ENCODE data around the gene RBX1. TPM values are rescaled to one million over a fixed set of nuclear protein-coding genes. Genes with fewer than 3 reads are reported as not detected.

The RBX1 gene
- total and polyA plus RNA-seq, 2 donors: 58.0 to 65.1 TPM

- 82% methylated on average over 4 of the region's 4 CpGs for WGBS
- no peak for DNase-seq (ENCODE audit: extremely low spot score)
- Histone ChIP-seq H3K36me3 (ENCODE audit: insufficient read depth) (peaks cover 3% of the 10 kb centered on the region), H3K4me1 (ENCODE audit: insufficient read depth) (no peaks in the 10 kb centered on the region), H3K4me3 (ENCODE audit: low read depth, low read length) (no peak overlapping the region), H3K27ac (ENCODE audit: low read depth) (no peak overlapping the region)
These were observed 2.9 kb downstream of the RBX1 start for GRCh38 chr22:40954113-40954512.

GRCh38 chr22:40955571-40955970 is 4.4 kb downstream of the RBX1 start:
- WGBS: 76% methylated on average over 3 of the region's 3 CpGs
- DNase-seq (ENCODE audit: extremely low spot score): no peak
- Histone ChIP-seq H3K4me3 (ENCODE audit: low read depth, low read length) (no peak overlapping the region), H3K4me1 (ENCODE audit: insufficient read depth) (no peaks in the 10 kb centered on the region), H3K27ac (ENCODE audit: low read depth) (no peak overlapping the region), H3K36me3 (ENCODE audit: insufficient read depth) (peaks cover 3% of the 10 kb centered on the region)

- no peak overlapping the region for H3K27ac ChIP-seq (ENCODE audit: low read depth)
- peaks cover 3% of the 10 kb centered on the region for H3K36me3 ChIP-seq (ENCODE audit: insufficient read depth)
- 91% methylated on average over 7 of the region's 7 CpGs for WGBS
- H3K4me3 ChIP-seq (ENCODE audit: low read depth, low read length): no peak overlapping the region
- H3K4me1 ChIP-seq (ENCODE audit: insufficient read depth): no peaks in the 10 kb centered on the region
- DNase-seq (ENCODE audit: extremely low spot score): no peak
These were observed 6.4 kb downstream of the RBX1 start for GRCh38 chr22:40957601-40958000.

- H3K27ac ChIP-seq (ENCODE audit: low read depth): no peak overlapping the region
- H3K4me1 ChIP-seq (ENCODE audit: insufficient read depth): no peaks in the 10 kb centered on the region
- peaks cover 3% of the 10 kb centered on the region for H3K36me3 ChIP-seq (ENCODE audit: insufficient read depth)
- H3K4me3 ChIP-seq (ENCODE audit: low read depth, low read length): no peak overlapping the region
- no peak for DNase-seq (ENCODE audit: extremely low spot score)
- WGBS: 78% methylated on average over 2 of the region's 2 CpGs
These were observed 7.1 kb downstream of the RBX1 start for GRCh38 chr22:40958299-40958698.

GRCh38 chr22:40960145-40960544 is 9.0 kb downstream of the RBX1 start:
- no peaks in the 10 kb centered on the region for H3K4me1 ChIP-seq (ENCODE audit: insufficient read depth)
- H3K36me3 ChIP-seq (ENCODE audit: insufficient read depth): peaks cover 1% of the 10 kb centered on the region
- WGBS: 80% methylated on average over 2 of the region's 2 CpGs
- no peak overlapping the region for H3K4me3 ChIP-seq (ENCODE audit: low read depth, low read length)
- H3K27ac ChIP-seq (ENCODE audit: low read depth): no peak overlapping the region
- no peak for DNase-seq (ENCODE audit: extremely low spot score)

GRCh38 chr22:40965936-40966725 is 15.0 kb downstream of the RBX1 start:
- H3K36me3 ChIP-seq (ENCODE audit: insufficient read depth): no peaks in the 10 kb centered on the region
- no peak overlapping the region for H3K4me3 ChIP-seq (ENCODE audit: low read depth, low read length)
- no peaks in the 10 kb centered on the region for H3K4me1 ChIP-seq (ENCODE audit: insufficient read depth)
- H3K27ac ChIP-seq (ENCODE audit: low read depth): no peak overlapping the region
- DNase-seq (ENCODE audit: extremely low spot score): no peak
- 92% methylated on average over 8 of the region's 8 CpGs for WGBS

- no peak for DNase-seq (ENCODE audit: extremely low spot score)
- no peaks in the 10 kb centered on the region for H3K4me1 ChIP-seq (ENCODE audit: insufficient read depth)
- no peak overlapping the region for H3K4me3 ChIP-seq (ENCODE audit: low read depth, low read length)
- no peaks in the 10 kb centered on the region for H3K36me3 ChIP-seq (ENCODE audit: insufficient read depth)
- H3K27ac ChIP-seq (ENCODE audit: low read depth): no peak overlapping the region
- WGBS: 75% methylated on average over 7 of the region's 7 CpGs
These were observed 15.5 kb downstream of the RBX1 start for GRCh38 chr22:40966726-40967085.

GRCh38 chr22:40967111-40967760 is 16.1 kb downstream of the RBX1 start:
- Histone ChIP-seq H3K36me3 (ENCODE audit: insufficient read depth) (no peaks in the 10 kb centered on the region), H3K27ac (ENCODE audit: low read depth) (no peak overlapping the region), H3K4me3 (ENCODE audit: low read depth, low read length) (no peak overlapping the region), H3K4me1 (ENCODE audit: insufficient read depth) (no peaks in the 10 kb centered on the region)
- no peak for DNase-seq (ENCODE audit: extremely low spot score)
- 88% methylated on average over 8 of the region's 8 CpGs for WGBS

GRCh38 chr22:40972587-40972986 is 21.4 kb downstream of the RBX1 start:
- H3K36me3 ChIP-seq (ENCODE audit: insufficient read depth): no peaks in the 10 kb centered on the region
- H3K4me3 ChIP-seq (ENCODE audit: low read depth, low read length): no peak overlapping the region
- no peak overlapping the region for H3K27ac ChIP-seq (ENCODE audit: low read depth)
- DNase-seq (ENCODE audit: extremely low spot score): no peak
- 96% methylated on average over 6 of the region's 6 CpGs for WGBS
- H3K4me1 ChIP-seq (ENCODE audit: insufficient read depth): no peaks in the 10 kb centered on the region

- DNase-seq (ENCODE audit: extremely low spot score): no peak
- no peaks in the 10 kb centered on the region for H3K36me3 ChIP-seq (ENCODE audit: insufficient read depth)
- 95% methylated on average over 13 of the region's 13 CpGs for WGBS
- H3K4me3 ChIP-seq (ENCODE audit: low read depth, low read length): no peak overlapping the region
- no peak overlapping the region for H3K27ac ChIP-seq (ENCODE audit: low read depth)
- H3K4me1 ChIP-seq (ENCODE audit: insufficient read depth): no peaks in the 10 kb centered on the region
These were observed 22.0 kb downstream of the RBX1 start for GRCh38 chr22:40973144-40973543.

GRCh38 chr22:40975366-40975765 is 24.2 kb downstream of the RBX1 start:
- H3K4me3 ChIP-seq (ENCODE audit: low read depth, low read length): no peak overlapping the region
- DNase-seq (ENCODE audit: extremely low spot score): no peak
- H3K4me1 ChIP-seq (ENCODE audit: insufficient read depth): no peaks in the 10 kb centered on the region
- H3K27ac ChIP-seq (ENCODE audit: low read depth): no peak overlapping the region
- H3K36me3 ChIP-seq (ENCODE audit: insufficient read depth): no peaks in the 10 kb centered on the region
- WGBS: 57% methylated on average over 1 of the region's 1 CpG

- DNase-seq (ENCODE audit: extremely low spot score): no peak
- H3K36me3 ChIP-seq (ENCODE audit: insufficient read depth): no peaks in the 10 kb centered on the region
- no peak overlapping the region for H3K27ac ChIP-seq (ENCODE audit: low read depth)
- H3K4me1 ChIP-seq (ENCODE audit: insufficient read depth): no peaks in the 10 kb centered on the region
- WGBS: 85% methylated on average over 18 of the region's 18 CpGs
- no peak overlapping the region for H3K4me3 ChIP-seq (ENCODE audit: low read depth, low read length)
These were observed 25.9 kb downstream of the RBX1 start for GRCh38 chr22:40976866-40977700.

GRCh38 chr22:40979198-40979597 is 28.0 kb downstream of the RBX1 start:
- no peaks in the 10 kb centered on the region for H3K36me3 ChIP-seq (ENCODE audit: insufficient read depth)
- no peak for DNase-seq (ENCODE audit: extremely low spot score)
- H3K4me3 ChIP-seq (ENCODE audit: low read depth, low read length): no peak overlapping the region
- H3K4me1 ChIP-seq (ENCODE audit: insufficient read depth): no peaks in the 10 kb centered on the region
- no peak overlapping the region for H3K27ac ChIP-seq (ENCODE audit: low read depth)
- 93% methylated on average over 7 of the region's 7 CpGs for WGBS

- no peak overlapping the region for H3K27ac ChIP-seq (ENCODE audit: low read depth)
- no peaks in the 10 kb centered on the region for H3K36me3 ChIP-seq (ENCODE audit: insufficient read depth)
- no peaks in the 10 kb centered on the region for H3K4me1 ChIP-seq (ENCODE audit: insufficient read depth)
- no peak for DNase-seq (ENCODE audit: extremely low spot score)
- WGBS: 84% methylated on average over 8 of the region's 8 CpGs
- H3K4me3 ChIP-seq (ENCODE audit: low read depth, low read length): no peak overlapping the region
These were observed 28.7 kb downstream of the RBX1 start for GRCh38 chr22:40979871-40980270.
